ENCODE measurements around the gene WNT16. TPM values are rescaled to one million over a fixed set of nuclear protein-coding genes. Genes with fewer than 3 reads are reported as not detected.

Gene WNT16
- total RNA-seq, 1 experiment from 2014 or later: not detected

DNA sequence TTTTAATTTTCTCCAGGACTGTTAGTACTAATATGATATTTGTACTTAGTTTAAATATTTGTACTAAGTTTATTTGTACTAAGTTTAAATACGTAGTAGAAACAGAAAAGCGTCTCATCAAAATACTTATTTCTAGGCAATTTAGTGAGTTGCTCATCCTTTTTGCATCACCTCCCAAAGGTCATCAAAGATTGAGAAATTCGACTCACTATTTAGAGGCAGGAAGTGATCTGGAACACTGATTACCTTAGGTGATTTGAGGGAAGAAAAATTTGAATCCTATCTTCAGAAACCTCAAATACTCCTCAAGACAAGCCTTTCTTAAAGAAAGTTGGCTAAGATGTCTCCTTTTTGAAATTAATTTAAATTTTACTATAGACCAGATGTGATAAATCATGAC, 14.5 kb downstream of the WNT16 start:
- Histone ChIP-seq H2BK5ac (ENCODE audit: insufficient read length, low read length) (no peak overlapping the region), H3K4me1 (ENCODE audit: insufficient read depth, low read length) (no peaks in the 10 kb centered on the region), H3K27ac (ENCODE audit: insufficient read length, low read depth, low read length) (no peak overlapping the region), H3K27me3 (ENCODE audit: insufficient read depth, low read length) (no peaks in the 10 kb centered on the region), H3K9me3 (ENCODE audit: control insufficient read depth, low read depth, low read length) (no peaks in the 10 kb centered on the region), H3T11ph (ENCODE audit: low read length) (no peak overlapping the region), H2BK120ac (ENCODE audit: low read depth, low read length, poor library complexity, severe bottlenecking) (no peak overlapping the region), H4K8ac (replicated peaks; ENCODE audit: insufficient read length, low read depth, low read length) (no peak overlapping the region), H3K4me2 (ENCODE audit: insufficient read depth, insufficient read length, low read length) (no peak overlapping the region), H3K9ac (ENCODE audit: extremely low read depth, insufficient read length, low read length) (no peak overlapping the region), H3K4ac (ENCODE audit: low read depth, low read length) (no peak overlapping the region), H3K23me2 (ENCODE audit: insufficient read length, low read depth, low read length, poor library complexity, severe bottlenecking) (no peaks in the 10 kb centered on the region), H2AK5ac (ENCODE audit: insufficient read length, low read length) (no peak overlapping the region), H3K14ac (ENCODE audit: insufficient read depth, low read length) (no peak overlapping the region), H3K18ac (ENCODE audit: insufficient read length, low read depth, low read length) (no peak overlapping the region), H4K20me1 (ENCODE audit: control insufficient read depth, insufficient read depth, insufficient read length) (no peaks in the 10 kb centered on the region), H2BK12ac (ENCODE audit: insufficient read length, low read depth, low read length) (no peak overlapping the region), H3K79me1 (ENCODE audit: insufficient read depth, low read depth, low read length, poor library complexity, severe bottlenecking) (no peaks in the 10 kb centered on the region), H3K23ac (ENCODE audit: insufficient read length, low read depth, low read length) (no peak overlapping the region), H2BK20ac (ENCODE audit: low read depth, low read length, poor library complexity, severe bottlenecking) (no peak overlapping the region), H2AFZ (ENCODE audit: low read length) (no peak overlapping the region), H3K56ac (ENCODE audit: insufficient read length, low read depth, low read length) (no peak overlapping the region), H3K79me2 (ENCODE audit: insufficient read depth, low read length) (no peaks in the 10 kb centered on the region), H4K5ac (ENCODE audit: insufficient read length, low read depth, low read length) (no peak overlapping the region), H4K91ac (ENCODE audit: insufficient read length, low read depth, low read length) (no peak overlapping the region), H2BK15ac (ENCODE audit: low read depth, low read length) (no peak overlapping the region)
- WGBS (ENCODE audit: extremely low coverage, insufficient read length, low lambda C conversion rate): no CpG with 5 or more reads among the region's 3 CpGs
- Mint-ChIP-seq H3K27ac (no peak overlapping the region), H3K4me3 (no peak overlapping the region), H3K9me3 (no peaks in the 10 kb centered on the region), H3K36me3 (ENCODE audit: insufficient read depth in 1 of 3, low read depth in 3 of 3) (peaks cover 3 to 13% (median 10%) of the 10 kb centered on the region in 3 experiments; a peak in 5 of 7 replicates), H3K27me3 (ENCODE audit: low read depth) (no peaks in the 10 kb centered on the region), H3K4me1 (no peaks in the 10 kb centered on the region)
- TF ChIP-seq, protein P1, sequence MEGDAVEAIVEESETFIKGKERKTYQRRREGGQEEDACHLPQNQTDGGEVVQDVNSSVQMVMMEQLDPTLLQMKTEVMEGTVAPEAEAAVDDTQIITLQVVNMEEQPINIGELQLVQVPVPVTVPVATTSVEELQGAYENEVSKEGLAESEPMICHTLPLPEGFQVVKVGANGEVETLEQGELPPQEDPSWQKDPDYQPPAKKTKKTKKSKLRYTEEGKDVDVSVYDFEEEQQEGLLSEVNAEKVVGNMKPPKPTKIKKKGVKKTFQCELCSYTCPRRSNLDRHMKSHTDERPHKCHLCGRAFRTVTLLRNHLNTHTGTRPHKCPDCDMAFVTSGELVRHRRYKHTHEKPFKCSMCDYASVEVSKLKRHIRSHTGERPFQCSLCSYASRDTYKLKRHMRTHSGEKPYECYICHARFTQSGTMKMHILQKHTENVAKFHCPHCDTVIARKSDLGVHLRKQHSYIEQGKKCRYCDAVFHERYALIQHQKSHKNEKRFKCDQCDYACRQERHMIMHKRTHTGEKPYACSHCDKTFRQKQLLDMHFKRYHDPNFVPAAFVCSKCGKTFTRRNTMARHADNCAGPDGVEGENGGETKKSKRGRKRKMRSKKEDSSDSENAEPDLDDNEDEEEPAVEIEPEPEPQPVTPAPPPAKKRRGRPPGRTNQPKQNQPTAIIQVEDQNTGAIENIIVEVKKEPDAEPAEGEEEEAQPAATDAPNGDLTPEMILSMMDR (conservative IDR thresholded peaks at IDR 0.05): no peak
- DNase-seq: no peak
